ENCODE measurements around the gene PAM.

DNA sequence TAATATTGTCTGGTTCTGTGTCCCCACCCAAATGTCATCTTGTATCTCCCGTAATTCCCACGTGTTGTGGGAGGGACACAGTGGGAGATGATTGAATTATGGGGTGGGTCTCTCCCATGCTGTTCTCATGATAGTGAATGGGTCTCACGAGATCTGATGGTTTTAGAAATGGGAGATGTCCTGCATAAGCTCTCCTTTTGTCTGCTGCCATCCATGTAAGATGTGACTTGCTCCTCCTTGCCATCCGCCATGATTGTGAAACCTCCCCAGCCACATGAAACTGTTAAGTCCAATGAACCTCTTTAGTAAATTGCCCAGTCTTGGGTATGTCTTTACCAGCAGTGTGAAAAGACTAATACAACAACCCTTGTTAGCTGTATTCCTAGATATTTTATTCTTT lies 320.3 kb downstream of the PAM start:
- TF ChIP-seq POLR2AphosphoS5 (IDR thresholded peaks at IDR 0.05; ENCODE audit: low read depth, low read length): no peak
- no peak for TF ChIP-seq EZH2phosphoT487 (IDR thresholded peaks at IDR 0.05; ENCODE audit: borderline replicate concordance)
- TF ChIP-seq, protein P1, sequence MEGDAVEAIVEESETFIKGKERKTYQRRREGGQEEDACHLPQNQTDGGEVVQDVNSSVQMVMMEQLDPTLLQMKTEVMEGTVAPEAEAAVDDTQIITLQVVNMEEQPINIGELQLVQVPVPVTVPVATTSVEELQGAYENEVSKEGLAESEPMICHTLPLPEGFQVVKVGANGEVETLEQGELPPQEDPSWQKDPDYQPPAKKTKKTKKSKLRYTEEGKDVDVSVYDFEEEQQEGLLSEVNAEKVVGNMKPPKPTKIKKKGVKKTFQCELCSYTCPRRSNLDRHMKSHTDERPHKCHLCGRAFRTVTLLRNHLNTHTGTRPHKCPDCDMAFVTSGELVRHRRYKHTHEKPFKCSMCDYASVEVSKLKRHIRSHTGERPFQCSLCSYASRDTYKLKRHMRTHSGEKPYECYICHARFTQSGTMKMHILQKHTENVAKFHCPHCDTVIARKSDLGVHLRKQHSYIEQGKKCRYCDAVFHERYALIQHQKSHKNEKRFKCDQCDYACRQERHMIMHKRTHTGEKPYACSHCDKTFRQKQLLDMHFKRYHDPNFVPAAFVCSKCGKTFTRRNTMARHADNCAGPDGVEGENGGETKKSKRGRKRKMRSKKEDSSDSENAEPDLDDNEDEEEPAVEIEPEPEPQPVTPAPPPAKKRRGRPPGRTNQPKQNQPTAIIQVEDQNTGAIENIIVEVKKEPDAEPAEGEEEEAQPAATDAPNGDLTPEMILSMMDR (IDR thresholded peaks at IDR 0.05 in 2 of 3, conservative IDR thresholded peaks at IDR 0.05 in 1 of 3; ENCODE audit: borderline replicate concordance in 1 of 3, insufficient read depth in 1 of 3, low read depth in 2 of 3, low read length in 2 of 3): no peak
- TF ChIP-seq CEBPB (IDR thresholded peaks at IDR 0.05; ENCODE audit: low read depth): no peak
- no peak for TF ChIP-seq YY1 (IDR thresholded peaks at IDR 0.05; ENCODE audit: extremely low read depth, insufficient replicate concordance, low read depth, low read length)
- TF ChIP-seq, protein P2, sequence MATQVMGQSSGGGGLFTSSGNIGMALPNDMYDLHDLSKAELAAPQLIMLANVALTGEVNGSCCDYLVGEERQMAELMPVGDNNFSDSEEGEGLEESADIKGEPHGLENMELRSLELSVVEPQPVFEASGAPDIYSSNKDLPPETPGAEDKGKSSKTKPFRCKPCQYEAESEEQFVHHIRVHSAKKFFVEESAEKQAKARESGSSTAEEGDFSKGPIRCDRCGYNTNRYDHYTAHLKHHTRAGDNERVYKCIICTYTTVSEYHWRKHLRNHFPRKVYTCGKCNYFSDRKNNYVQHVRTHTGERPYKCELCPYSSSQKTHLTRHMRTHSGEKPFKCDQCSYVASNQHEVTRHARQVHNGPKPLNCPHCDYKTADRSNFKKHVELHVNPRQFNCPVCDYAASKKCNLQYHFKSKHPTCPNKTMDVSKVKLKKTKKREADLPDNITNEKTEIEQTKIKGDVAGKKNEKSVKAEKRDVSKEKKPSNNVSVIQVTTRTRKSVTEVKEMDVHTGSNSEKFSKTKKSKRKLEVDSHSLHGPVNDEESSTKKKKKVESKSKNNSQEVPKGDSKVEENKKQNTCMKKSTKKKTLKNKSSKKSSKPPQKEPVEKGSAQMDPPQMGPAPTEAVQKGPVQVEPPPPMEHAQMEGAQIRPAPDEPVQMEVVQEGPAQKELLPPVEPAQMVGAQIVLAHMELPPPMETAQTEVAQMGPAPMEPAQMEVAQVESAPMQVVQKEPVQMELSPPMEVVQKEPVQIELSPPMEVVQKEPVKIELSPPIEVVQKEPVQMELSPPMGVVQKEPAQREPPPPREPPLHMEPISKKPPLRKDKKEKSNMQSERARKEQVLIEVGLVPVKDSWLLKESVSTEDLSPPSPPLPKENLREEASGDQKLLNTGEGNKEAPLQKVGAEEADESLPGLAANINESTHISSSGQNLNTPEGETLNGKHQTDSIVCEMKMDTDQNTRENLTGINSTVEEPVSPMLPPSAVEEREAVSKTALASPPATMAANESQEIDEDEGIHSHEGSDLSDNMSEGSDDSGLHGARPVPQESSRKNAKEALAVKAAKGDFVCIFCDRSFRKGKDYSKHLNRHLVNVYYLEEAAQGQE (IDR thresholded peaks at IDR 0.05; ENCODE audit: low read depth): no peak
- no peak for TF ChIP-seq SP1 (IDR thresholded peaks at IDR 0.05; ENCODE audit: low read depth)
- TF ChIP-seq POLR2A (IDR thresholded peaks at IDR 0.05; ENCODE audit: borderline replicate concordance, extremely low read depth, insufficient read depth, insufficient read length): no peak
- no peak for TF ChIP-seq SIN3A (IDR thresholded peaks at IDR 0.05; ENCODE audit: low read depth)
